OCI-LY7 (cell line): ENCODE results near the gene LEUTX. TPM values are rescaled to one million over a fixed set of nuclear protein-coding genes. Genes with fewer than 3 reads are reported as not detected.

Source experiments
- BruUV-seq: library from RNA; stranded (reverse); fragments of 400-500 nt; replicated peaks from 2 replicates; lab custom pipeline; 2021; lab: Mats Ljungman, UMichigan
- CTCF ChIA-PET: fragments of 300-600 bp; sonication (Branson Sonifier 250); formaldehyde crosslinking; loops from one replicate; lab custom pipeline; 2022; ENCODE audit warnings: antibody characterized with exemption; ENCODE audit not compliant: unreplicated experiment; lab: Charles Lee
- POLR2A ChIA-PET: fragments of 300-600 bp; sonication (Branson Sonifier 250); formaldehyde crosslinking; loops from one replicate; lab custom pipeline; 2022; ENCODE audit warnings: antibody characterized with exemption; lab: Charles Lee
- DNase-seq: peaks from one replicate; pipeline ENCODE4 v3.0.0-alpha.2; 2015; ENCODE audit warnings: low spot score
- H2AFZ ChIP-seq: fragments of 200-600 bp; sonication (generic), shearing (Covaris generic); 2 replicates; pipeline ENCODE4 v1.6.1; 2014; ENCODE audit warnings: mild to moderate bottlenecking, antibody characterized with exemption, low read length, moderate library complexity
- H3K27ac ChIP-seq: fragments of 200-600 bp; sonication (generic); 2 replicates; pipeline ENCODE4 v1.5.1; 2014; ENCODE audit warnings: mixed run types, low read depth, mild to moderate bottlenecking, moderate library complexity, low read length, inconsistent platforms; ENCODE audit not compliant: poor library complexity, severe bottlenecking
- H3K36me3 ChIP-seq: fragments of 200-600 bp; sonication (generic); 2 replicates; pipeline ENCODE4 v1.6.1; 2014; ENCODE audit warnings: mild to moderate bottlenecking, antibody characterized with exemption, low read length, moderate library complexity, mixed read lengths; ENCODE audit not compliant: insufficient read depth
- H3K4me1 ChIP-seq: fragments of 200-600 bp; sonication (generic); 2 replicates; pipeline ENCODE4 v1.5.1; 2014; ENCODE audit warnings: mild to moderate bottlenecking, low read length; ENCODE audit not compliant: insufficient read depth, poor library complexity, severe bottlenecking
- H3K4me2 ChIP-seq: fragments of 200-600 bp; sonication (generic); 2 replicates; pipeline ENCODE4 v1.6.1; 2014; ENCODE audit warnings: mild to moderate bottlenecking, low read length
- H3K4me3 ChIP-seq: fragments of 200-600 bp; sonication (generic); 2 replicates; pipeline ENCODE4 v1.5.1; 2014; ENCODE audit warnings: mild to moderate bottlenecking, low read depth, low read length; ENCODE audit not compliant: poor library complexity, severe bottlenecking
- H3K79me2 ChIP-seq: fragments of 200-600 bp; sonication (generic); 2 replicates; pipeline ENCODE4 v1.6.1; 2016; ENCODE audit warnings: low read depth, mild to moderate bottlenecking, low read length, moderate library complexity, mixed read lengths; ENCODE audit not compliant: insufficient read depth
- H3K9me2 ChIP-seq: fragments of 200-600 bp; sonication (generic); 2 replicates; pipeline ENCODE4 v1.6.1; 2016; ENCODE audit warnings: mild to moderate bottlenecking, low read length, mixed read lengths; ENCODE audit not compliant: insufficient read depth
- H3K9me3 ChIP-seq: fragments of 200-600 bp; sonication (generic); 2 replicates; pipeline ENCODE4 v1.6.1; 2014; ENCODE audit warnings: mild to moderate bottlenecking, mixed run types, low read length, mixed read lengths
- H4K20me1 ChIP-seq: fragments of 200-600 bp; sonication (generic); 2 replicates; pipeline ENCODE4 v1.6.1; 2014; ENCODE audit warnings: mild to moderate bottlenecking, antibody characterized with exemption, low read length, moderate library complexity, mixed read lengths; ENCODE audit not compliant: insufficient read depth
- CTCF ChIP-seq: fragments of 200-600 bp; sonication (generic); conservative IDR thresholded peaks from 2 replicates; pipeline ENCODE4 v1.5.1; 2014; ENCODE audit warnings: mild to moderate bottlenecking, antibody characterized with exemption, low read length, moderate library complexity, mixed read lengths
- EZH2phosphoT487 ChIP-seq: fragments of 200-600 bp; sonication (generic); IDR thresholded peaks from 2 replicates; pipeline ENCODE4 v1.6.1; 2018; ENCODE audit warnings: low read depth, borderline replicate concordance, mild to moderate bottlenecking, mixed run types, antibody characterized with exemption, low read length, moderate library complexity, mixed read lengths
- intact Hi-C: fragments of 100-400 bp; cut with micrococcal nuclease; formaldehyde crosslinking; loops from one replicate; pipeline ENCODE4 v1.10.0; 2022; ENCODE audit not compliant: unreplicated experiment
- total RNA-seq, 2 experiments: library from RNA; depleted of rRNA in 1 of 2; stranded (reverse); fragments of >200 nt in 1 of 2; shearing (Covaris generic) in 1 of 2; gene quantifications; 2 replicates each; pipeline ENCODE4 v1.2.3, GENCODE V29; 2014 to 2022

The LEUTX gene
- total RNA-seq, 2 experiments from 2014 or later, result not detected

GRCh38 chr19:39746836-39747529 lies 31.7 kb upstream of the LEUTX start:
- Histone ChIP-seq H3K4me1 (no peaks in the 10 kb centered on the region), H4K20me1 (no peaks in the 10 kb centered on the region)
- POLR2A ChIA-PET, result no interaction called here

GRCh38 chr19:39749981-39750380 lies 28.7 kb upstream of the LEUTX start:
- Histone ChIP-seq H3K4me1 (no peaks in the 10 kb centered on the region), H4K20me1 (no peaks in the 10 kb centered on the region), H3K27ac (no peak overlapping the region), H3K36me3 (no peaks in the 10 kb centered on the region), H3K4me2 (no peak overlapping the region), H3K9me2 (no peaks in the 10 kb centered on the region), H3K4me3 (no peak overlapping the region), H2AFZ (no peak overlapping the region), H3K79me2 (no peaks in the 10 kb centered on the region), H3K9me3 (no peaks in the 10 kb centered on the region)
- ChIA-PET POLR2A (no interaction called here), CTCF (no interaction called here)
- TF ChIP-seq CTCF (no peak), EZH2phosphoT487 (no peak)
- DNase-seq, result no peak
- BruUV-seq, result no TSS peak
- intact Hi-C loops, result no loop called here

More at GRCh38 chr19:39746836-39747529, 31.7 kb upstream of the LEUTX start:
- Histone ChIP-seq H3K4me2 (no peak overlapping the region), H3K9me3 (no peaks in the 10 kb centered on the region), H3K36me3 (no peaks in the 10 kb centered on the region), H3K27ac (no peak overlapping the region), H2AFZ (no peak overlapping the region), H3K4me3 (no peak overlapping the region), H3K79me2 (no peaks in the 10 kb centered on the region), H3K9me2 (no peaks in the 10 kb centered on the region)
- no peak for DNase-seq
- no TSS peak for BruUV-seq
- CTCF ChIA-PET, result no interaction called here
- TF ChIP-seq EZH2phosphoT487 (no peak), CTCF (no peak)
- intact Hi-C loops, result no loop called here

DNA sequence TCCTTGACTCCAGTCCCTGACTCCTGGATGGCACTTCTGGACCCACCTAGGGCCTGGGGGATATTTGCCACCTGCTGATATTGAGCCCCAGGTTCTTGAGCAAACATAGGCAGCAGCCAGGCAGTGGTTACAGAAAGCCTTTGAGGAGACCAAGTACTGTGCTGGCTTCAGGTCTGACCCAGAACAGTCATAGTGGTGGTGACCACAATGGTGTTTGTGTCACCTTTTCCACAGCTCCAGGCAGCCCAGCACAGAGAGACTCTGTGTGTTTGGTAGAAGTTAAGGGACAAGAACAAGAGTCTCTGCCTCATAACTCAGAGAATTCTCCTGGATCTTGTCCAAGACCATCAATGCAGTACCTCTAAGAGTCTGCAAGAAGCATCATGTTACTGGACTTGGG lies 26.3 kb upstream of the LEUTX start:
- H3K4me3 ChIP-seq, result no peak overlapping the region
- POLR2A ChIA-PET, result no interaction called here

More for the DNA sequence above, 26.3 kb upstream of the LEUTX start:
- DNase-seq, result no peak
- intact Hi-C loops, result no loop called here
- no peaks in the 10 kb centered on the region for H3K36me3 ChIP-seq
- H3K9me2 ChIP-seq, result no peaks in the 10 kb centered on the region
- H3K4me2 ChIP-seq, result no peak overlapping the region
- H2AFZ ChIP-seq, result no peak overlapping the region
- H3K4me1 ChIP-seq, result no peaks in the 10 kb centered on the region
- no peaks in the 10 kb centered on the region for H4K20me1 ChIP-seq
- H3K9me3 ChIP-seq, result no peaks in the 10 kb centered on the region
- no peaks in the 10 kb centered on the region for H3K79me2 ChIP-seq
- no peak overlapping the region for H3K27ac ChIP-seq
- CTCF ChIA-PET, result no interaction called here
- no peak for TF ChIP-seq CTCF
- no peak for TF ChIP-seq EZH2phosphoT487
- BruUV-seq, result no TSS peak
